H1 (cell line): ENCODE results near the gene COL16A1. TPM values are rescaled to one million over a fixed set of nuclear protein-coding genes. Genes with fewer than 3 reads are reported as not detected.

Experiments used
- CTCF ChIA-PET: fragments of 300-600 bp; sonication (Branson Sonifier 250); formaldehyde crosslinking; loops from one replicate; lab custom pipeline; 2021; ENCODE audit not compliant: partially characterized antibody; lab: Charles Lee
- POLR2A ChIA-PET: fragments of 300-600 bp; sonication (Branson Sonifier 250); formaldehyde crosslinking; loops from one replicate; lab custom pipeline; 2021; ENCODE audit warnings: inconsistent platforms; ENCODE audit not compliant: partially characterized antibody; lab: Charles Lee
- DNase-seq, 2 experiments: peaks; one replicate each; pipeline versions ENCODE4 v3.0.0 to v3.0.0-alpha.2; 2010 to 2022; ENCODE audit warnings: low spot score in 2 of 2, low read depth in 1 of 2, mixed read lengths in 1 of 2
- FAIRE-seq: peaks from 2 replicates; lab custom pipeline; 2011; peaks lifted over from hg19 to GRCh38; lab: Jason Lieb, UNC
- H2AFZ ChIP-seq: 2 replicates; pipeline ENCODE4 v1.8.1; 2012; ENCODE audit warnings: low read length, inconsistent platforms
- H2AK5ac ChIP-seq: 2 replicates; pipeline ENCODE4 v1.6.1; 2013; ENCODE audit warnings: low read depth, low read length
- H2BK120ac ChIP-seq: replicated peaks from 2 replicates; pipeline ENCODE3; 2013; ENCODE audit warnings: low read depth, low read length, inconsistent platforms
- H2BK12ac ChIP-seq: 2 replicates; pipeline ENCODE4 v1.6.1; 2013; ENCODE audit warnings: low read depth, low read length
- H2BK15ac ChIP-seq: 2 replicates; pipeline ENCODE4 v1.6.1; 2013; ENCODE audit warnings: low read length
- H2BK20ac ChIP-seq: 2 replicates; pipeline ENCODE4 v1.6.1; 2013; ENCODE audit warnings: low read length
- H2BK5ac ChIP-seq: 2 replicates; pipeline ENCODE4 v1.6.1; 2013; ENCODE audit warnings: low read depth, low read length
- H3K14ac ChIP-seq: 2 replicates; pipeline ENCODE4 v1.6.1; 2013; ENCODE audit warnings: inconsistent platforms; ENCODE audit not compliant: insufficient read length
- H3K18ac ChIP-seq: 2 replicates; pipeline ENCODE4 v1.6.1; 2013; ENCODE audit warnings: low read length; ENCODE audit errors: extremely low read depth
- H3K23ac ChIP-seq: 2 replicates; pipeline ENCODE4 v1.6.1; 2013; ENCODE audit warnings: inconsistent platforms; ENCODE audit not compliant: insufficient read length
- H3K23me2 ChIP-seq: 2 replicates; pipeline ENCODE4 v1.6.1; 2013; ENCODE audit warnings: low read depth, low read length
- H3K27ac ChIP-seq: 2 replicates; pipeline ENCODE4 v1.6.1; 2011; ENCODE audit warnings: low read depth, low read length, inconsistent platforms
- H3K27me3 ChIP-seq, 4 experiments: replicated peaks in 1 of 4; 1 replicate in 1 of 4; 2 replicates in 3 of 4; pipeline versions ENCODE4 v1.6.1 to v1.8.1; 2011 to 2013; ENCODE audit warnings: low read length in 3 of 4, mild to moderate bottlenecking in 3 of 4, inconsistent platforms in 2 of 4, mixed read lengths in 2 of 4, moderate library complexity in 1 of 4; ENCODE audit not compliant: control insufficient read depth in 3 of 4, insufficient read depth in 3 of 4; ENCODE audit errors: extremely low read depth in 1 of 4
- H3K36me3 ChIP-seq, 4 experiments: 2 replicates each; pipeline versions ENCODE4 v1.6.1 to v1.8.1; 2011 to 2013; ENCODE audit warnings: mild to moderate bottlenecking in 4 of 4, low read length in 3 of 4, moderate library complexity in 2 of 4, control low read depth in 1 of 4, inconsistent platforms in 1 of 4; ENCODE audit not compliant: insufficient read depth in 4 of 4, control insufficient read depth in 2 of 4
- H3K4ac ChIP-seq: replicated peaks from 2 replicates; pipeline ENCODE3; 2013; ENCODE audit warnings: low read length, low read depth, mixed read lengths, inconsistent platforms; ENCODE audit not compliant: insufficient read length
- H3K4me1 ChIP-seq, 4 experiments: replicated peaks in 1 of 4; 1 replicate in 1 of 4; 2 replicates in 3 of 4; pipeline versions ENCODE4 v1.6.1 to v1.8.1; 2011 to 2013; ENCODE audit warnings: low read length in 3 of 4, inconsistent platforms in 2 of 4, mixed read lengths in 1 of 4; ENCODE audit not compliant: insufficient read depth in 4 of 4, control insufficient read depth in 3 of 4
- H3K4me2 ChIP-seq, 2 experiments: 2 replicates each; pipeline versions ENCODE4 v1.6.1 to v1.8.1; 2011 to 2013; ENCODE audit warnings: low read depth in 2 of 2, low read length in 2 of 2, control low read depth in 1 of 2, inconsistent platforms in 1 of 2, mild to moderate bottlenecking in 1 of 2; ENCODE audit not compliant: insufficient read depth in 1 of 2
- H3K4me3 ChIP-seq, 4 experiments: fragments of 200-600, 300-600 bp in 1 of 4; sonication (generic), shearing (Covaris generic), sonication (Bioruptor Twin) in 1 of 4; 2 replicates each; pipeline versions ENCODE4 v1.5.1 to v1.8.1; 2011 to 2016; ENCODE audit warnings: low read length in 4 of 4, low read depth in 3 of 4, control low read depth in 2 of 4, inconsistent platforms in 2 of 4, mild to moderate bottlenecking in 2 of 4, mixed read lengths in 1 of 4, moderate library complexity in 1 of 4; ENCODE audit not compliant: insufficient read depth in 2 of 4; ENCODE audit errors: extremely low read depth in 1 of 4
- H3K56ac ChIP-seq: replicated peaks from 2 replicates; pipeline ENCODE3; 2013; ENCODE audit warnings: low read depth, mild to moderate bottlenecking, mixed read lengths, low read length, inconsistent platforms; ENCODE audit not compliant: insufficient read length
- H3K79me1 ChIP-seq: 2 replicates; pipeline ENCODE4 v1.6.1; 2013; ENCODE audit warnings: low read depth, low read length, control low read depth
- H3K79me2 ChIP-seq, 2 experiments: 2 replicates each; pipeline versions ENCODE4 v1.6.1 to v1.8.1; 2012 to 2013; ENCODE audit warnings: low read length in 2 of 2, mild to moderate bottlenecking in 2 of 2, inconsistent platforms in 1 of 2; ENCODE audit not compliant: insufficient read depth in 2 of 2, control insufficient read depth in 1 of 2
- H3K9ac ChIP-seq, 4 experiments: replicated peaks in 1 of 4; 1 replicate in 1 of 4; 2 replicates in 3 of 4; pipeline versions ENCODE4 v1.6.1 to v1.8.1; 2011 to 2013; ENCODE audit warnings: low read depth in 3 of 4, low read length in 3 of 4, control low read depth in 2 of 4, mild to moderate bottlenecking in 2 of 4, moderate library complexity in 2 of 4, inconsistent platforms in 1 of 4; ENCODE audit errors: extremely low read depth in 1 of 4
- H3K9me3 ChIP-seq, 2 experiments: 2 replicates each; pipeline versions ENCODE4 v1.6.1 to v1.8.1; 2012 to 2013; ENCODE audit warnings: mild to moderate bottlenecking in 2 of 2, moderate library complexity in 2 of 2, control low read depth in 1 of 2, inconsistent platforms in 1 of 2, low read depth in 1 of 2, low read length in 1 of 2, mixed read lengths in 1 of 2; ENCODE audit not compliant: insufficient read depth in 2 of 2
- H4K20me1 ChIP-seq, 2 experiments: replicated peaks in 1 of 2; 2 replicates each; pipeline versions ENCODE3 to v1.8.1; 2011 to 2013; ENCODE audit warnings: inconsistent platforms in 2 of 2, low read length in 2 of 2, mild to moderate bottlenecking in 1 of 2; ENCODE audit not compliant: insufficient read depth in 2 of 2, control insufficient read depth in 1 of 2
- H4K5ac ChIP-seq: 2 replicates; pipeline ENCODE4 v1.6.1; 2013; ENCODE audit warnings: low read length, low read depth, mixed read lengths, inconsistent platforms; ENCODE audit not compliant: insufficient read length
- H4K8ac ChIP-seq: 2 replicates; pipeline ENCODE4 v1.8.0; 2013; ENCODE audit warnings: mild to moderate bottlenecking, moderate library complexity, low read length, inconsistent platforms; ENCODE audit not compliant: insufficient read depth; ENCODE audit errors: extremely low read depth
- H4K91ac ChIP-seq: replicated peaks from 2 replicates; pipeline ENCODE3; 2013; ENCODE audit warnings: low read length, mixed read lengths, inconsistent platforms; ENCODE audit not compliant: insufficient read length
- CHD1 ChIP-seq: IDR thresholded peaks from 2 replicates; pipeline ENCODE4 v1.6.1; 2012; ENCODE audit warnings: low read depth, low read length, improper control_type of control experiment
- WGBS, 2 experiments: shearing (Covaris generic) in 1 of 2; methylation state at CpG; one replicate each; pipeline versions ENCODE4 v1.1.6 to v1.1.7; 2013 to 2015; ENCODE audit warnings: low lambda C conversion rate in 2 of 2, mixed read lengths in 2 of 2, inconsistent platforms in 1 of 2, low coverage in 1 of 2, missing lambda C conversion rate in 1 of 2; ENCODE audit not compliant: insufficient replicate concordance in 2 of 2, insufficient coverage in 1 of 2, insufficient read length in 1 of 2; ENCODE audit errors: extremely low coverage in 1 of 2, missing lambda C conversion rate in 1 of 2; 5-methylcytosine and 5-hydroxymethylcytosine counted together
- polyA plus RNA-seq, 7 experiments: library from polyadenylated mRNA; depleted of rRNA in 3 of 7; stranded (reverse) in 5 of 7; unstranded in 2 of 7; fragments of >200 nt in 5 of 7; fragments of 200-250 nt in 2 of 7; gene quantifications; 1 replicate in 5 of 7; 2 replicates in 1 of 7; 4 replicates in 1 of 7; pipeline versions ENCODE4 v1.2.1 to v1.2.3, GENCODE V29; 2011 to 2013; ENCODE audit warnings: missing spikeins in 2 of 7, mixed read lengths in 2 of 7
- total RNA-seq: library from RNA; stranded (reverse); fragmentation: NEBNext Ultra II Directional; extraction: Animal tissue kit (Norgen Biotek cat#: 25700); gene quantifications from 2 replicates; pipeline ENCODE4 v1.2.1, GENCODE V29; 2021

The COL16A1 gene
- total and polyA plus RNA-seq, 2 of the 8 experiments (the other 6 are each of a cell fraction or from before 2014, with no cell fraction given) = 2.0 to 10.5 TPM

DNA sequence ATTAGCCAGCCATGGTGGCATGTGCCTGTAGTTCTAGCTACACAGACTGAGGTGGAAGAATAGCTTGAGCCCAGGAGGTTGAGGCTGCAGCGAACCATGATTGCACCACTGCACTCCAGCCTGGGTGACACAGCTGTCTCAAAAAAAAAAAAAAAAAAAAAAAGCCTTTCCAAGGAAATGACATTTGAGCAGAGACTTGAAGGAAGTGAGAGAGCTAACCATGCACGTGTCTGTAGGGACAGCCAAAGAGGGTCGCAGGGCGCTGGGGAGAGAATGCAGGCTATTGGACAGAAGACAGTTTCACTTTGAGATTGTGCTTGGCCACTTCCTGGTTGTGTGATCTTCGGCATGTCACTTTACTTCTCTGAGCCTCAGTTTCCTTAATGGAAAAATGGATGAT is 79.5 kb downstream of the COL16A1 start:
- H3K4me3 ChIP-seq = no peak overlapping the region
- H3K36me3 ChIP-seq = peaks cover 0 to 9% (median 2%) of the 10 kb centered on the region in 4 experiments; a peak in 3 of 8 replicates
- H3K18ac ChIP-seq = no peak overlapping the region
- peaks cover 0 to 4% (median 0%) of the 10 kb centered on the region in 4 experiments; a peak in 1 of 7 replicates for H3K4me1 ChIP-seq
- no peak overlapping the region for H3K23ac ChIP-seq
- H3K23me2 ChIP-seq = no peaks in the 10 kb centered on the region
- H4K5ac ChIP-seq = no peak overlapping the region
- no peak overlapping the region for H3K4me2 ChIP-seq
- no peaks in the 10 kb centered on the region for H3K79me1 ChIP-seq
- no peak overlapping the region for H4K8ac ChIP-seq
- WGBS, 2 experiments = 90% methylated on average over 5 of the region's 5 CpGs; no CpG with 5 or more reads in 1 of the 2 experiments
- no peak overlapping the region for H2BK15ac ChIP-seq
- no peak overlapping the region for H3K27ac ChIP-seq
- H3K79me2 ChIP-seq = no peaks in the 10 kb centered on the region
- ChIA-PET CTCF (interaction anchor here (0.8 to 5.2 kb wide), 4 partner anchors 12 to 227 kb away, joined by 3 to 40 read pairs (median 3); no protein-coding TSS in a partner anchor), POLR2A (interaction anchor here (1.5 kb wide), 1 partner anchor 11 kb away, joined by 3 read pairs; no protein-coding TSS in a partner anchor)
- no peaks in the 10 kb centered on the region for H3K27me3 ChIP-seq
- FAIRE-seq = no peak
- no peak for DNase-seq
- no peak overlapping the region for H3K4ac ChIP-seq
- no peak overlapping the region for H2BK20ac ChIP-seq
- H3K9ac ChIP-seq = no peak overlapping the region
- H4K91ac ChIP-seq = no peak overlapping the region
- H3K9me3 ChIP-seq = no peaks in the 10 kb centered on the region
- H2AK5ac ChIP-seq = no peak overlapping the region
- no peak overlapping the region for H2AFZ ChIP-seq
- no peak overlapping the region for H2BK120ac ChIP-seq
- H2BK12ac ChIP-seq = no peak overlapping the region
- TF ChIP-seq CHD1 = no peak
- no peak overlapping the region for H3K14ac ChIP-seq
- H2BK5ac ChIP-seq = no peak overlapping the region
- no peaks in the 10 kb centered on the region for H4K20me1 ChIP-seq
- H3K56ac ChIP-seq = no peak overlapping the region
